ENCODE measurements around the gene FBXW7.

- TF ChIP-seq, protein P1, sequence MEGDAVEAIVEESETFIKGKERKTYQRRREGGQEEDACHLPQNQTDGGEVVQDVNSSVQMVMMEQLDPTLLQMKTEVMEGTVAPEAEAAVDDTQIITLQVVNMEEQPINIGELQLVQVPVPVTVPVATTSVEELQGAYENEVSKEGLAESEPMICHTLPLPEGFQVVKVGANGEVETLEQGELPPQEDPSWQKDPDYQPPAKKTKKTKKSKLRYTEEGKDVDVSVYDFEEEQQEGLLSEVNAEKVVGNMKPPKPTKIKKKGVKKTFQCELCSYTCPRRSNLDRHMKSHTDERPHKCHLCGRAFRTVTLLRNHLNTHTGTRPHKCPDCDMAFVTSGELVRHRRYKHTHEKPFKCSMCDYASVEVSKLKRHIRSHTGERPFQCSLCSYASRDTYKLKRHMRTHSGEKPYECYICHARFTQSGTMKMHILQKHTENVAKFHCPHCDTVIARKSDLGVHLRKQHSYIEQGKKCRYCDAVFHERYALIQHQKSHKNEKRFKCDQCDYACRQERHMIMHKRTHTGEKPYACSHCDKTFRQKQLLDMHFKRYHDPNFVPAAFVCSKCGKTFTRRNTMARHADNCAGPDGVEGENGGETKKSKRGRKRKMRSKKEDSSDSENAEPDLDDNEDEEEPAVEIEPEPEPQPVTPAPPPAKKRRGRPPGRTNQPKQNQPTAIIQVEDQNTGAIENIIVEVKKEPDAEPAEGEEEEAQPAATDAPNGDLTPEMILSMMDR (conservative IDR thresholded peaks at IDR 0.05 in 1 of 2, IDR thresholded peaks at IDR 0.05 in 1 of 2; ENCODE audit: extremely low read depth in 1 of 2, insufficient read depth in 1 of 2, low read depth in 1 of 2, low read length in 2 of 2), result no peak
- TF ChIP-seq EZH2 (IDR thresholded peaks at IDR 0.05; ENCODE audit: borderline replicate concordance, low read length), result no peak
These were observed 161.7 kb downstream of the FBXW7 start for GRCh38 chr4:152374153-152374552.
